HG03064 (cell line): Measurements from ENCODE around the gene MINDY4.

Experiments
- ATAC-seq: cut with Tn5 transposase; IDR thresholded peaks from one replicate; pipeline ENCODE4 v1.9.1; 2021; ENCODE audit warnings: low read depth; ENCODE audit not compliant: unreplicated experiment

The MINDY4 gene

DNA sequence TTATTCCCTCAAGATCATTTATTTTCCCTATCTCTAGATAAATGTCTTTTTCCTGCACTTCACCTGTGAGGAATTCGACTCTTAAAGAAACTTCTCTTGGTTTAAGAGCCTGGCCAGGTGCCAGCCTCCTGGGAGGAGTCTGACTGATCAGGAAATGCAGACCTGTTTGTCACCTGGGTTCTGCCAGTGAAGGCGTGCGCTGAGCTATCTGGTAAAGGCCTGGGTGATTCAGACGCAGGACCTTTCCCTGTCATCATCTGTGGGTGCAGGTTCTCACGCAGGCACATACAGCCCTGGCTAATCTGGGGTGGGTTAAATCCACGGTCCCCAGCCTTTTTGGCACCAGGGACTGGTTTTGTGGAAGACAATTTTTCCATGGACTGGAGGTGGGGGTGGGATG is 75.2 kb downstream of the MINDY4 start:
- ATAC-seq: no peak

- no peak for ATAC-seq
Observed at GRCh38 chr7:30848121-30848855, 77.1 kb downstream of the MINDY4 start.

GRCh38 chr7:30849565-30849964 is 78.3 kb downstream of the MINDY4 start:
- ATAC-seq: no peak

DNA sequence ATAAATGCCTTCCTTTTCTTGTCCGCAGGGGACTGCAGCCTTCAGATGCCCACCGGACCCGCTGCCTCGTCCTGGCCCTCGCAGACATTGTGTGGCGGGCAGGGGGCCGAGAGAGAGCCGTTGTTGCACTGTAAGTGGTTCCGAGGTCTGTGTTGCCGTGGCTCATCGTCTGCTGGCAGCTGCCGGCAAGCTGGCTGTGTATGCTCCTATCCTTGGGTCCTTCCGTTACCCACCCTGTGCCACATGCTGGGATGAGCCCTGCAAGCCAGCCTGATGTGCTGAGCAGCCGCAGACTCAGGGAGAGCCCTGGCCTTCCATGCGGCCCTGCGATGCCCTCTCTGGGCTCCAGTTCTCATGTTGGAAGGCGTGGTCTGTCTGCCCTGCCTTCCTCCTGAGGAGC is 79.2 kb downstream of the MINDY4 start:
- ATAC-seq: no peak

GRCh38 chr7:30851651-30852307 is 80.6 kb downstream of the MINDY4 start:
- no peak for ATAC-seq

DNA sequence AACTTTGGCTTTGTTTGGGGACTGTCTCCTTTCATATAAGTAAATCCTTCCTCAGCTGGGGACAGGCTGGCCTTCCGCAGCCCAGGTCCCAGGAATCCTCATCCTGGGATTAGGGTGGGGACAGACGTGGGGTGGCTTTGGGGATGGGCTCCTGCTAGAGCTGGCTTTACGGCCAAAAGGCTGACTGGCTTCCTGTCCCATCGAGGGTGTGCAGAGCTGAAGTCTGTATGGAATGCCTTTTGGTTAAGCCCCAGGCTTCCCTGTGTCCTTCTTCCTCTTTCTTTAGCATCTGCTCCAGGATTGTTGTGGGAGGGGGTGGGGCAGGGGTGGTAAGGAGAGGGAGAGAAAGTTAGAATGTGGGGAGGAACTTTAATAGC is 81.1 kb downstream of the MINDY4 start:
- no peak for ATAC-seq

GRCh38 chr7:30852744-30853288 is 81.6 kb downstream of the MINDY4 start:
- ATAC-seq: no peak

GRCh38 chr7:30853576-30853975 is 82.4 kb downstream of the MINDY4 start:
- ATAC-seq: no peak

- ATAC-seq: no peak
Observed at GRCh38 chr7:30855936-30856335, 84.7 kb downstream of the MINDY4 start.

GRCh38 chr7:30858576-30858975 is 87.4 kb downstream of the MINDY4 start:
- ATAC-seq: no peak

GRCh38 chr7:30859202-30859939 is 88.2 kb downstream of the MINDY4 start:
- no peak for ATAC-seq

- no peak for ATAC-seq
Observed at GRCh38 chr7:30859940-30860496, 88.8 kb downstream of the MINDY4 start.

DNA sequence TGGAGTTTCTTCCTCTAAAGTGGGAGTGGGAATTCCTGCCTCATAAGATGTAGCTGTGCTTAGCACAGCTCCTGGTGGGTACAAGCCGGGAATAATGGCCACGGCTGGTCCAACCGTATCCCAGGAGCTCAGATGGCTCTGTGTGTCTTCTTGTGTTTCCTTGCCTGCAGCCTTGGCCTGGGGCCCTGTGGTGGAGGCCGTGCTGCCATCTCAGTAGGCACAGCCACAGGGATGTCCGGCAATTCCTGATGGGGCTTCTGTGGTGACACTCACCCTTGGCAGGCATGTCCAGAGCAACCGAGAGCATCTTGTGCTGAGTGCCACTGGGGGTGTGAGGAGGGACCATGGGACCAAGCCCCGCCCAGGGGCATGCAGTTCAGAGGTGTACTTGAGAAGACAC is 90.4 kb downstream of the MINDY4 start:
- ATAC-seq: no peak

DNA sequence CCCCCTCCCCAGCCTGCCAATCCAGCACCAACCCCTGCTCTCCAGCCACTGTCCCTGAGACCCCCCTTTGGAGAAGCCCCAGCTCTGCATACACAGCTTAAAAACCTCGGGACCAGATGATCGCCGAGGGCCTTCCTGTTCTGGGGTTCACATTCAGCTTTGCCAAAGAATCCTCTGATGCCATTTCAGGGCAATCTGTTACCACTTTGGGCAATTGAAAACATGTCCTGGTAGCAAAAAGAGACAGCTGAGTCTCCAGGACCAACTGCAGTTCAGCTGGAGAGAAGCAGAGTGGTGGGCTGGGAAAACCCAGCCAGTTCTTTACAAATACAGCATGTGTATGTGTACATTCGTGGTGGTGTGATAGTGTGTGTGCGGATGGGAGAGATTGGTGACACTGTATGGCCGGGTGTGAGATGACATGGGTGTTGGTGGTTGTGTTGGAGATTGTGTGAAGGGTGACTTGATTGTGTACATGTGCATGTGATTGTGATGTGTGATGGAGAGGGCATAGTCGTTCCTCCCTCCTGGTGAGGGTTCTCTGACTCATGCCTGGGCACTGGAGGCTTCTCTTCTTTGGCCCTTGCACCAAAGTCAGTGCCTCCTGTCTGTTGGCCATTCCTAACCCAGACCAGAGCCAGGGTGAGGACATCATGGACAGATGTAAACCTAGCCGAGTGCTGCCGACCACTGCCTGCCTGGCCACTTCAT is 91.9 kb downstream of the MINDY4 start:
- ATAC-seq: no peak

DNA sequence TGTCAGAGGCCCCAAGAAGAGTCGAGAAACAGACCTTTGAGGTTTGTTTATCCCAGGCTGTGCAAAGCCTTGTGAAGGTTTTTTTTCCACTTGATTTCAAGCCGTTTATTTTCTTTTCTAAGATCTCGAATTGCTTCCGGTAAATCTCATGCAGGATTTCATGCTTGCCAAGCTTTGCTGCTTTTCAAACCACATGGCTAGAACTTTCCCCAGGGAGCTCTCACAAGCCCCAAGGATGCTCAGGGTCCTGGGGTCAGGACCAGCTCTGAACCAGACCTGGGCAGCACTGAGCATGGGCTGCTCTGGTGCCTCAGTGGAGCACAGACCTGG is 92.5 kb downstream of the MINDY4 start:
- ATAC-seq: no peak

GRCh38 chr7:30864101-30864500 is 92.9 kb downstream of the MINDY4 start:
- no peak for ATAC-seq

DNA sequence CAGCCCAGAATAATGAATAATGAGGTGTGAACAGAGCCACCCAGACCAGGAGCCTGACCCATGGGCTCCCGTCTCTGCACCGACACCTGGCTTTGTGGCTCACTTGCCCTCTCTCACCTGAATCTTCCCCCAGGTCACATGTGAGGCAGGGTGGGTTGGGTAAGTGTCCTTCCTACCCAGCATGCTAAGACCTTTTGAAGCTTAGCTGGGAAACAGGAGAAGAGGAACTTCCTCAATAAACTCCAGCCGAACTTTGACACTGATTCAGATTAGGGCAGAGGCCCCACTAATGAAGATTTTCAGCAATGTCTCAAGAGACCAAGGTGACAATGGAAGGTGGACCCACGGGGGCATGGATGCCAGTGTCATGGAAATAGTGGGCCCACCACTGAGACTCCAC is 93.9 kb downstream of the MINDY4 start:
- no peak for ATAC-seq

GRCh38 chr7:30865821-30866220 is 94.6 kb downstream of the MINDY4 start:
- ATAC-seq: no peak

GRCh38 chr7:30866939-30867338 is 95.7 kb downstream of the MINDY4 start:
- ATAC-seq: no peak

GRCh38 chr7:30867483-30867882 is 96.3 kb downstream of the MINDY4 start:
- no peak for ATAC-seq
